Bronchial epithelial cell (primary cell): ENCODE data around the gene ANP32A. TPM values are rescaled to one million over a fixed set of nuclear protein-coding genes. Genes with fewer than 3 reads are reported as not detected.
"Not testable (repeated sequence)": the region's sequence is repeated elsewhere in the genome, so short reads cannot be mapped to it uniquely, and the experiment has no call there.

Experiments
- DNase-seq: peaks from one replicate; pipeline ENCODE4 v3.0.0-alpha.2; 2010; ENCODE audit warnings: low read depth
- FAIRE-seq: peaks from 2 replicates; lab custom pipeline; 2011; peaks lifted over from hg19 to GRCh38; lab: Jason Lieb, UNC
- H3K27me3 ChIP-seq: 2 replicates; pipeline ENCODE4 v1.5.1; 2011; ENCODE audit warnings: low read length; ENCODE audit not compliant: control insufficient read depth, insufficient read depth
- H3K36me3 ChIP-seq: 2 replicates; pipeline ENCODE4 v1.5.1; 2011; ENCODE audit warnings: low read length; ENCODE audit not compliant: control insufficient read depth, insufficient read depth
- H3K4me3 ChIP-seq: 2 replicates; pipeline ENCODE4 v1.5.1; 2011; ENCODE audit warnings: mild to moderate bottlenecking, low read depth, low read length, control low read depth
- CTCF ChIP-seq: IDR thresholded peaks from 2 replicates; pipeline ENCODE4 v1.5.1; 2011; ENCODE audit warnings: mild to moderate bottlenecking, moderate library complexity, low read length, control low read depth, inconsistent platforms; ENCODE audit not compliant: insufficient read depth, severe bottlenecking
- total RNA-seq: library from RNA; depleted of rRNA; stranded (reverse); fragments of >200 nt; gene quantifications from 2 replicates; pipeline ENCODE4 v1.2.1, GENCODE V29; 2014

ANP32A gene
- total RNA-seq, 1 donor from 2014 or later, result 42.6 TPM

DNA sequence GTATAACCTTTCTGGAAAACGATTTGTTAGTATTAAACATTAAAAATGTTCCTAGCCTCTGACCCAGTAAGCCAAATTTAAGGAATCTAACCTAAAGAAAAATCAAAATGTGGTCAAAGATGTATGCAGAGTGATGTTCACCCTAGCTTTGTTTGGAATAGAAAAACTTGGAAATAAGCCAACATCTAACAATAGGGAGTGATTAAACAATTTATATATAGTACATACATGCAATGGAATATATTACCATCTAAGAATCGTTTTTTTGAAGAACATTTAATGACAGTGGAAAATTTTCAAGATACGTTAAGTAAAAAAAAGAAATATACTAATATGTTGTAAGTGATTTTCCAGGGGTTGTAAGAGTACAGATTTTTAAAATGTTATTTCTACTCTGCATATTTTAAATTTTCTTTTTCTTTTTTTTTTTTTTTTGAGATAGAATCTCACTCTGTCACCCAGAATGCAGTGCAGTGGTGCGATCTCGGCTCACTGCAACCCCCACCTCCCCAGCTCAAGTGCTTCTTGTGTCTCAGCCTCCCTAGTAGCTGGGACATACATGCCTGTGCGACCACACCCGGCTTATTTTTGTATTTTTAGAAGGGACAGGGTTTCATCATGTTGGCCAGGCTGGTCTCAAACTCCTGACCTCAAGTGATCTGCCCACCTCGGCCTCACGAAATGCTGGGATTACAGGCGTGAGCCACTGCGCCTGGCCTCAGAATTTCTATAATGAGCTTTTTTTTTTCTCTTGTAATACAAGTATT is 54.9 kb downstream of the ANP32A start:
- no peak overlapping the region for H3K4me3 ChIP-seq
- TF ChIP-seq CTCF, result no peak
- H3K27me3 ChIP-seq, result peaks cover 3% of the 10 kb centered on the region
- FAIRE-seq (no peak), DNase-seq (no peak)
- no peaks in the 10 kb centered on the region for H3K36me3 ChIP-seq

DNA sequence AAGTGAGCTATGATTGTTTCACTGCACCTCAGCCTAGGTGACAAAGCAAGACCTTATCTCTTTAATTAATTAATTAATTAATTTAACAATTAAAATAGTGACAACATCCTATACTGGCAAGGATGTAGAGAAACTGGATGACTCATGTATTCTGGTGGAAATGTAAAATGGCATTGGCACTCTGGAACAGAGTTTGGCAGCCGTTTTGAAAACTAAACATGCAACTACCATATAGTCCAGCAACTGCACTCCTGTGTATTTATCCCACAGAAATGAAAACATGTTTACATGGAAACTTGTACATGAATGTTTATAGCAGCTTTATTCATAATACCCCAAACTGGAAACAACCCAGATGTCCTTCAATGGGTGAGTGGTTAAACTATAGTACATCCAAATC is 56.6 kb downstream of the ANP32A start:
- Histone ChIP-seq H3K36me3 (no peaks in the 10 kb centered on the region), H3K4me3 (no peak overlapping the region), H3K27me3 (peaks cover 3% of the 10 kb centered on the region)
- FAIRE-seq (no peak), DNase-seq (no peak)
- TF ChIP-seq CTCF, result no peak

DNA sequence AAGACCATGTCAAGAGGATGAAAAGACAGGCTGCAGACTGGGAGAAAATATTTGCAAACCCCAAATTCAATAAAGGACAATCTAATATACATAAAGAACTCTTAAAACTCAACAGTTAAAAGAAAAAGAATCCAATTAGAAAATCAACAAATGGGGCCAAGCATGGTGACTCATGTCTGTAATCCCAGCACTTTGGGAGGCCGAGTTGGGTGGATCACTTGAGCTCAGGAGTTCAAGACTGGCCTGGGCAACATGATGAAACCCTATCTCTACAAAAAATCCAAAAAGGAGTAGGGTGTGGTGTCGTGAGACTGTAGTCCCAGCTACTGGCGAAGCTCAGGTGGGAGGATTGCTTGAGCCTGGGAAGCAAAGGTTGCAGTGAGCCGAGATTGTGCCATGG is 57.6 kb downstream of the ANP32A start:
- no peak for TF ChIP-seq CTCF
- Histone ChIP-seq H3K27me3 (peaks cover 3% of the 10 kb centered on the region), H3K4me3 (no peak overlapping the region), H3K36me3 (no peaks in the 10 kb centered on the region)
- no peak for DNase-seq
- FAIRE-seq, result no peak

- not testable (repeated sequence) for H3K27me3 ChIP-seq, H3K36me3 ChIP-seq, DNase-seq, FAIRE-seq, H3K4me3 ChIP-seq
Observed at GRCh38 chr15:68759982-68760579, 60.6 kb downstream of the ANP32A start.

- Histone ChIP-seq H3K27me3 (no peaks in the 10 kb centered on the region), H3K36me3 (no peaks in the 10 kb centered on the region), H3K4me3 (no peak overlapping the region)
- peak; percentile 13 for FAIRE-seq
- no peak for TF ChIP-seq CTCF
- DNase-seq, result no peak
Observed at GRCh38 chr15:68755731-68756130, 65.0 kb downstream of the ANP32A start.

GRCh38 chr15:68751622-68752021 is 69.1 kb downstream of the ANP32A start:
- no peak for DNase-seq
- Histone ChIP-seq H3K4me3 (no peak overlapping the region), H3K27me3 (no peaks in the 10 kb centered on the region), H3K36me3 (no peaks in the 10 kb centered on the region)
- no peak for FAIRE-seq
- TF ChIP-seq CTCF, result no peak
